ENCODE results near the gene NUMB. TPM values are rescaled to one million over a fixed set of nuclear protein-coding genes. Genes with fewer than 3 reads are reported as not detected.
"Not testable (repeated sequence)": the region's sequence is repeated elsewhere in the genome, so short reads cannot be mapped to it uniquely, and the experiment has no call there.

NUMB gene
- total RNA-seq, 2 donors from 2014 or later = 68.7 to 76.5 TPM

DNA sequence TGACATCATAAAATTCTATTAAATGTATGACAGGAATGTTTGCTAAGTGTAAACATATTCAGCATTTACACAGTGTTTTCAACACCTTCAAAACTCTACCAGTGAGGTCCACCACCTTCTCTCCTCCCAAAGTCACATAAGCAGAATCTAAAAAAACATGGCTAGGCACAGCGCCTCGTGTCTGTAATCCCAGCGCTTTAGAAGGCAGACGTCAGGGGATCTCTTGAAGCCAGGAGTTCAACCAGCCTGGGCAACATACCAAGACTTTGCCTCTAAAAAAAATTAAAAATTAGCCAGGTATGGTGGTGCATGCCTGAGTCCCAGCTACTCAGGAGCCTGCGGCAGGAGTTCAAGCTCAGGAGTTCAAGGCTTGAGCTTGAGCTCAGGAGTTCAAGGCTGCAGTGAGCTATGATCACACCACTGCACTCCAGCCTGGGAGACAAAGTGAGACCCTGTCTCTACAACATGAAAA, 30.0 kb downstream of the NUMB start:
- no peak for DNase-seq (ENCODE audit: low spot score)
- intact Hi-C loops (cut with DNase I) = no loop called here

- no peak for DNase-seq (ENCODE audit: low spot score)
- intact Hi-C loops (cut with DNase I) = no loop called here
Measured at GRCh38 chr14:73427516-73428264, 30.7 kb downstream of the NUMB start.

DNA sequence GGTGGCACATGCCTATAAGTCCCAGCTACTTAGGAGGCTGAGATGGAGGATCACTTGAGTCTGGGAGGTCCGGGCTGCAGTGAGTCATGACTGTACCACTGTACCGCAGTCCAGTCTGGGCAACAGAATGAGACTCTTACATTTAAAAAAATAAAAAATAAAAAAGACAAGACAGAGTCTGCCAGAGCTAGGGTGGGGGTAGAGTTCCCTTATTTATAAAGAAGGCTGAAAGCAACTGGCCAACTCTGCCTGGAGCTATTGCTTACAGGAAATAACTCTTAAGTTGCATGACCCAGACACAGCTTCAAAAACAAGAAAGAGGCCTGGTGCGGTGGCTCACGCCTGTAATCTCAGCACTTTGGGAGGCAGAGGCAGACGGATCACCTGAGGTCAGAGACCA, 31.5 kb downstream of the NUMB start:
- intact Hi-C loops (cut with DNase I) = no loop called here
- DNase-seq (ENCODE audit: low spot score) = no peak

GRCh38 chr14:73424453-73424852, 33.9 kb downstream of the NUMB start:
- DNase-seq (ENCODE audit: low spot score) = no peak
- intact Hi-C loops (cut with DNase I) = no loop called here

- DNase-seq (ENCODE audit: low spot score) = not testable (repeated sequence)
- intact Hi-C loops (cut with DNase I) = loop anchor here in 1 of 2 donors (1.0 kb wide), 1 partner anchor 19 kb away; no protein-coding TSS in a partner anchor
Measured at GRCh38 chr14:73423092-73423491, 35.3 kb downstream of the NUMB start.

DNA sequence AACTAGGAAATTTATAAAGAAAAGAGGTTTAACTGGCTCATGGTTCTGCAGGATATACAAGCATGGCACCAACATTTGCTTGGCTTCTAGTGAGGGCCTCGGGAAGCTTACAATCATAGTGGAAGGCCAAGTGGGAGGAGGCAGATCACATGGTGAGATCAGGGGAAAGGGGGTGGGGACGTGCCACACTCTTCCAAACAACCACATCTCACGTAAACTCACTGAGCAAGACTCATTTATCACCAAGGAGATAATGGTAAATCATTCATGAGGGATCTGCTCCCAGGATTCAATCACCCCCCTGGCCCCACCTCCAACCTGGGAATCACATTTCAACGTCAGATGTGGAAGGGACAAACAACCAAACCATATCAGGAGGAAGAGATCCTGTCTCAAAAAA, 35.8 kb downstream of the NUMB start:
- intact Hi-C loops (cut with DNase I) = no loop called here
- no peak for DNase-seq (ENCODE audit: low spot score)

DNA sequence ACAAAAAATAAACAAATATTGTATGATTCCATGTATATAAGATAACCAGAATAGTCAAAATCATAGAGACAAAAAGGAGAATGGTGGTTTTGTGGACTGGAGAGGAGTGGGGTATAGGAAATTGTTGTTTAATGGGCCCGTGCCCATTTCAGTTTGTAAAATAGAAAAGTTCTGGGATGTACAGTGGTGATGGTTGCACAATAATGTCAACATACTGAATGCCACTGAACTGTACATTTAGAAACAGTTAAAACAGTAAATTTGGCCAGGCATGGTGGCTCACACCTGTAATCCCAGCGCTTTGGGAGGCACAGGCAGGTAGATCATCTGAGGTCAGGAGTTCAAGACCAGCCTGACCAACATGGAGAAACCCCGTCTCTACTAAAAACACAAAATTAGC, 40.1 kb downstream of the NUMB start:
- DNase-seq (ENCODE audit: low spot score) = no peak
- intact Hi-C loops (cut with DNase I) = no loop called here

GRCh38 chr14:73406248-73406647, 52.1 kb downstream of the NUMB start:
- intact Hi-C loops (cut with DNase I); DNase-seq (ENCODE audit: low spot score): not testable (repeated sequence)

DNA sequence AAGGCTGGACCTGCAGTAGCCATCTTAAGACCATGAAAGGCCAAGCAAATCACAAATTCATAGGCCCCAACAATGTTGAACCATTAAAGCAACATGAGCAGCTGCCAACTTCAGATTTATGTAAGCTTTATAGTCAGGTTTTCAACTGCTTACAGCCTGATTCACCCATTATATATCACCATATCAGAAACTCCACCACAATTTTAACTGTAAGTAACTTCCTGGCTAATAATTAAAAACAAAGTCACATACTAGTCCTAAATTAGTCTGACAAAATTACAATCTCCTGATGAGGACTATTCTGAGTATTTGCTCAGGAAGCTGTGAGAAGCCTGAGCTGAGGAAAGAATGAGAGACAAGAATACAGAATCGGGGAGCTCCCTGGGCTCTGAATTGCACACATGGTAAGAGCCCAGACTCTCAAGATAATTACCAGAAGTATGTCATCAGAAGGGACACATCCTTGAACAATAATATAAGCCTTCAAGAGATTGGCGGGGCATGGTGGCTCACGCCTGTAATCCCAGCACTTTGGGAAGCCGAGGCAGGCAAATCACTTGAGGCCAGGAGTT, 55.1 kb downstream of the NUMB start:
- no peak for DNase-seq (ENCODE audit: low spot score)
- intact Hi-C loops (cut with DNase I) = loop anchor here in 1 of 2 donors (1.0 kb wide), 1 partner anchor 46 kb away; no protein-coding TSS in a partner anchor

- intact Hi-C loops (cut with DNase I) = no loop called here
Measured at GRCh38 chr14:73402579-73402978, 55.8 kb downstream of the NUMB start.

DNA sequence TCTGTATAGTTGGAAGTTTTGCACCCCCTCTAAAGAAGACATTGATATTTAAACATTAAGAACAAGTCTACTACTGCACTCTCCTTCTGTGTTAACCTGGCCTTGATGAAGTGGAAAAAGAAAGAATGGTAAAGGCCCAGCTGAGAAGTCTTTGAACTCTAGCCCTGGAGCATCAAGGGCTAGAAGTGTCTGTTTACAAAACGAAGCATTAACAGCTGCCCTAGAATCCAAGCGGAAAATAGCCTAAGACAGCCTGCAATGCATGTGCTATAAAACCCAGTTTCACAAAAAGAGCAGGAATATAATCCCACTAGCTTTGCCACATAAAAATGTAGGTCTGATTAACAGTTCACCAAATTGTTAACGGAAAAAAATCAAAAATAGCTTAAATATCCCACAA, 60.5 kb downstream of the NUMB start:
- DNase-seq (ENCODE audit: low spot score) = no peak
- intact Hi-C loops (cut with DNase I) = no loop called here

More at GRCh38 chr14:73402579-73402978, 55.8 kb downstream of the NUMB start:
- no peak for DNase-seq (ENCODE audit: low spot score)

- no peak for DNase-seq (ENCODE audit: low spot score)
- intact Hi-C loops (cut with DNase I) = no loop called here
Measured at GRCh38 chr14:73394317-73394716, 64.0 kb downstream of the NUMB start.

DNA sequence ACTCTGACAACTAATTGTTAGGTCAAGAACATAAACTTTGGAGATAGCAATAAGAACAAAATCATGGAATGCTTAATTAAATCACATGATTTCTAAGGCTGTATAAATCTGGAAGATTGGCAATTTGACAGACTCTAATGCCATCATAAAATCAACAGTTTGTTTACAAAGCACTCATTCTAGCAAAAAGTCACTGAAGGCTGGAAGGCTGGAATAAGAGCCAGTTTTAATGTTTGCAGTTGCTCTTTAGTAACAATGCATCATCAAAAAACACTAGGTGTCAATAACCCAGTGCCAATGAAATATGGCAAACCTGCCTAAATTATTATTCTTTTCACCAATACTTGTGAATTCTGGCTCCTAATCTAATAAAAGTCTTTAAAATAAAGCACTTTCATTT, 65.0 kb downstream of the NUMB start:
- no peak for DNase-seq (ENCODE audit: low spot score)
- intact Hi-C loops (cut with DNase I) = no loop called here

- no peak for DNase-seq (ENCODE audit: low spot score)
- intact Hi-C loops (cut with DNase I) = no loop called here
Measured at GRCh38 chr14:73392329-73393257, 65.8 kb downstream of the NUMB start.

- intact Hi-C loops (cut with DNase I) = not testable (repeated sequence)
Measured at GRCh38 chr14:73387860-73388259, 70.5 kb downstream of the NUMB start.

GRCh38 chr14:73386342-73386741, 72.0 kb downstream of the NUMB start:
- intact Hi-C loops (cut with DNase I) = no loop called here
- DNase-seq (ENCODE audit: low spot score) = no peak

More at GRCh38 chr14:73387860-73388259, 70.5 kb downstream of the NUMB start:
- not testable (repeated sequence) for DNase-seq (ENCODE audit: low spot score)

GRCh38 chr14:73385021-73385420, 73.3 kb downstream of the NUMB start:
- DNase-seq (ENCODE audit: low spot score); intact Hi-C loops (cut with DNase I): not testable (repeated sequence)

DNA sequence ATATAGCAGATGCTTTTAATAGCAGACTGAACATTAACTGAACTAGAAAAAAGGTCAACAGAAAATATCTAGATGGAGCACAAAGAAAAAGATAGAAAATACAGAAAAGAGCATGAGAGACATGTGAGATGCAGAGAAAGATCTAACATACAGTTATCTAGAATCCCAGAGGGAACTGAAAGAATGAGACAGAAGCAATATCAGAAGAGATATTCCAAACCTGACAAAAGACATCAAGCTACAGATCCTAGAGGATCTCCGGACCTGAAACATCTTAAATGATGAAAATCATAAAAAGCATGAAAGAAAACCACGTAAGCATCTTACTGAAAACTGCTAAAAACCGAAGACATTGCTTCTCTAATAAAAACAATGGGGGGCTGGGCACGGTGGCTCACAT, 75.0 kb downstream of the NUMB start:
- DNase-seq (ENCODE audit: low spot score) = no peak
- intact Hi-C loops (cut with DNase I) = no loop called here

- no peak for DNase-seq (ENCODE audit: low spot score)
- intact Hi-C loops (cut with DNase I) = no loop called here
Measured at GRCh38 chr14:73381380-73382013, 76.8 kb downstream of the NUMB start.

Data from posterior vena cava (tissue), 2 donors.